Dendritic cell treated with granulocyte-macrophage colony-stimulating factor and Interleukin-4, amounts not matched to agents 40 ng/mL and 50 ng/mL, for 4 days (primary cell): ENCODE results near the gene SLC30A7.
"Not testable (repeated sequence)": the region's sequence is repeated elsewhere in the genome, so short reads cannot be mapped to it uniquely, and the experiment has no call there.

Experiments used
- H3K27ac Mint-ChIP-seq: one replicate; pipeline ENCODE4 v1.8.0; 2022; ENCODE audit warnings: mild to moderate bottlenecking, mixed read lengths
- H3K27me3 Mint-ChIP-seq: one replicate; pipeline ENCODE4 v1.8.0; 2022; ENCODE audit warnings: mild to moderate bottlenecking, mixed read lengths
- H3K36me3 Mint-ChIP-seq: one replicate; pipeline ENCODE4 v1.8.0; 2022; ENCODE audit warnings: low read depth, mixed read lengths
- H3K4me1 Mint-ChIP-seq: one replicate; pipeline ENCODE4 v1.8.0; 2022; ENCODE audit warnings: low read depth, mixed read lengths
- H3K4me3 Mint-ChIP-seq: one replicate; pipeline ENCODE4 v1.8.0; 2022; ENCODE audit warnings: mild to moderate bottlenecking, moderate library complexity, mixed read lengths
- H3K9me3 Mint-ChIP-seq: one replicate; pipeline ENCODE4 v1.8.0; 2022; ENCODE audit warnings: mixed read lengths
- intact Hi-C: fragments of 100-400 bp; cut with micrococcal nuclease; formaldehyde crosslinking; loops from one replicate; pipeline ENCODE4 v1.15.0; 2022

The SLC30A7 gene

GRCh38 chr1:100874433-100874832 lies 21.5 kb upstream of the SLC30A7 start:
- Mint-ChIP-seq H3K4me3 (no peak overlapping the region), H3K27ac (no peak overlapping the region), H3K27me3 (no peaks in the 10 kb centered on the region), H3K4me1 (no peaks in the 10 kb centered on the region), H3K9me3 (no peaks in the 10 kb centered on the region), H3K36me3 (no peaks in the 10 kb centered on the region)
- intact Hi-C loops: no loop called here

DNA sequence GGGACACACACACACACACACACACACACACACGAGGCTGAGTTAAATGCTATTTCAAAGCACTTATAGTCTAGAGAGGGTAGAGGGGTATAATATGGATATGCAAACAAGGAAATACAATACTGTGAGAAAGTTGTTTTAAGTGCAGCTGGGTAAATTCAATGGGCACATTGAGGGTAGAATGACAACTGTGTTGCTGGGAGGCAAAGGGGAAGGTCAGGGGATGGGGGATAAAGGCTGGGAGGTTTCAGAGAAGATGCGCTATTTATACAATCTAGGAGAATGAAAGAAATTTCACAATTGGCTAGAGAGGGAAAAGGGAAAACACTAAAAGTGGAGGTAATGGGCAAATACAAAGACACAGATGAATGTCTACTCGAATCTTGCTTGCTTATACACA lies 20.7 kb upstream of the SLC30A7 start:
- no peak overlapping the region for H3K4me3 Mint-ChIP-seq
- intact Hi-C loops: no loop called here

DNA sequence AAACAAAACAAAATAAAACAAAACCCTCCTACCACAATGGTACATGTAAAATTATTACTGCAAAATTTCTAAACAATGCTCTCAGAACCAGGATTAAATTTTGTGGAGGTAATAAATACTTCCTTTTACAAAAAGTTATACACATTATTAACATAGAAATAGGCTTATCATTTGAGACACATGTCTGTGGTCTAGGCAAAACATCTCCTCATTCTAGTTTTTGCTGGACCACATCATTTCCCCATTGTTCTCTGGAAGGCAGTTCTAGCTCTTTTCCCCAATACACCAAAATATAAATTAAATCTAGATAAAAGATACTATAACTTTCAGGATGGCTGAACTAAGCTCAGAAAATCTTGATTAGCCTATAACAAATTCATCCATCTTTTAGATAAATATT lies 19.6 kb upstream of the SLC30A7 start:
- no peaks in the 10 kb centered on the region for H3K27me3 Mint-ChIP-seq
- no peaks in the 10 kb centered on the region for H3K4me1 Mint-ChIP-seq
- no peaks in the 10 kb centered on the region for H3K9me3 Mint-ChIP-seq
- no peak overlapping the region for H3K4me3 Mint-ChIP-seq
- intact Hi-C loops: no loop called here
- H3K27ac Mint-ChIP-seq: no peak overlapping the region
- no peaks in the 10 kb centered on the region for H3K36me3 Mint-ChIP-seq

More for the DNA sequence above, 20.7 kb upstream of the SLC30A7 start:
- Mint-ChIP-seq H3K27ac (no peak overlapping the region), H3K27me3 (no peaks in the 10 kb centered on the region), H3K9me3 (no peaks in the 10 kb centered on the region), H3K36me3 (no peaks in the 10 kb centered on the region), H3K4me1 (no peaks in the 10 kb centered on the region)

DNA sequence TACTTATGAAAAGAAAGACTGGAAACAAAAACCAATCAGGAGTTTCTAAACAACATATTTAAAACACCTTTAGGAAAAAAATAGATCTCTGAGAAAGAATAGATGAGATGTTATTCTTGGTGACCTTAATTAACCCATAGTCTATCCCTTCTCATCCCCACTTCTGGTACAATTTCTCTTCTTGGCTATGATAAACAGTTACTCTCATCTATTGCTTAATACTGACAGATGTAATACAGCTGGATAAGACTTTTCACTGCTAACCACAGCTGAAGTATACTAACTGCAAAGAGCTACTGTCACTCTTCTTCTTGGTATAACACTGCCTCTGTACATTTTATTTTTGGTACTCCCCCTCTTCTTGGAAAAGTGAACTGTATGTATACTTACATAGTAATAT lies 16.5 kb upstream of the SLC30A7 start:
- no peak overlapping the region for H3K4me3 Mint-ChIP-seq
- H3K27ac Mint-ChIP-seq: no peak overlapping the region
- H3K4me1 Mint-ChIP-seq: peaks cover 14% of the 10 kb centered on the region
- no peaks in the 10 kb centered on the region for H3K27me3 Mint-ChIP-seq
- no peaks in the 10 kb centered on the region for H3K36me3 Mint-ChIP-seq
- H3K9me3 Mint-ChIP-seq: no peaks in the 10 kb centered on the region
- intact Hi-C loops: no loop called here

GRCh38 chr1:100881687-100882086 lies 14.2 kb upstream of the SLC30A7 start:
- H3K27me3 Mint-ChIP-seq: no peaks in the 10 kb centered on the region
- H3K4me3 Mint-ChIP-seq: no peak overlapping the region
- H3K9me3 Mint-ChIP-seq: no peaks in the 10 kb centered on the region
- intact Hi-C loops: no loop called here
- H3K36me3 Mint-ChIP-seq: no peaks in the 10 kb centered on the region
- peaks cover 14% of the 10 kb centered on the region for H3K4me1 Mint-ChIP-seq
- no peak overlapping the region for H3K27ac Mint-ChIP-seq

- H3K36me3 Mint-ChIP-seq: no peaks in the 10 kb centered on the region
- H3K9me3 Mint-ChIP-seq: no peaks in the 10 kb centered on the region
- intact Hi-C loops: no loop called here
- H3K27me3 Mint-ChIP-seq: no peaks in the 10 kb centered on the region
- no peak overlapping the region for H3K4me3 Mint-ChIP-seq
- H3K4me1 Mint-ChIP-seq: peaks cover 14% of the 10 kb centered on the region
- no peak overlapping the region for H3K27ac Mint-ChIP-seq
Observed at GRCh38 chr1:100882698-100883097, 13.2 kb upstream of the SLC30A7 start.

DNA sequence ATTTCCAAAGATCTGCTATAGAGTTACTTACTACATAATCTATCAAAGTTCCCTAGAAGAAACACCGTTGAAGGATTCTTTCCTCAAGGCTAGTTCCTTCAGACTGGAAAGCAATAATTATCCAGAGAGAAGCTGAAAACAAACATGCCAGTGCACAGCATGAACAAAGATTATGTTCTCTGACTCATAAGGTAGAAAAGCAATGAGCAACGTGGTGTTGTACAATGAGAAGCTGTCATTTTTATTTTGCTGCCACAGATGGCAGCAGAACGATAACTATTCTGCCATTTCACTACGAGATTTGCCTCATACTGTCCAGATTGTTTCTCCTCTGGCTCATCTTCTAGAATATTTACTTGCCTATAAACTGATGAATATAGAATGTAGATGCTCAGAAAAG lies 11.9 kb upstream of the SLC30A7 start:
- Mint-ChIP-seq H3K27me3 (no peaks in the 10 kb centered on the region), H3K9me3 (peaks cover 10% of the 10 kb centered on the region), H3K27ac (no peak overlapping the region), H3K4me1 (peaks cover 14% of the 10 kb centered on the region), H3K36me3 (no peaks in the 10 kb centered on the region), H3K4me3 (no peak overlapping the region)
- intact Hi-C loops: no loop called here

GRCh38 chr1:100889007-100889406 lies 6.9 kb upstream of the SLC30A7 start:
- intact Hi-C loops: not testable (repeated sequence)

DNA sequence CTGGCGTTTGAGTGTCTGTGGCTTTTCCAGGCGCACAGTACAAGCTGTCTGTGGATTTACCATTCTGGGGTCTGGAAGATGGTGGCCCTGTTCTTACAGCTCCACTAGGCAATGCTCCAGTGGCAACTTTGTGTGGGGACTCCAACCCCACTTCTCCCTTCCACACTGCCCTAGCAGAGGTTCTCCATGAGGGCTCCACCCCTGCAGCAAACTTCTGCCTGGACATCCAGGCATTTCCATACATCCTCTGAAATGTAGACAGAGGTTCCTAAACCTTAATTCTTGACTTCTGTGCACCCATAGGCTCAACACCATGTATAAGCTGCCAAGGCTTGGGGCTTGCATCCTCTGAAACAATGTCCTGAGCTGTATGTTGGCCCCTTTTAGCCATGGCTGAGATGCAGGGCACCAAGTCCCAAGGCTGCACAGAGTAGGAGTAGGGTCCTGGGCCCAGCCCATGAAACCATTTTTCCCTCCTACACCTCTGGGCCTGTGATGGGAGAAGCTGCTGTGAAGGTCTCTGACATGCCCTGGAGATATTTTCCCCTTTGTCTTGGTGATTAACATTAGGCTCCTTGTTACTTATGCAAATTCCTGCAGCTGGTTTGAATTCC lies 5.9 kb upstream of the SLC30A7 start:
- not testable (repeated sequence) for H3K4me3 Mint-ChIP-seq, H3K4me1 Mint-ChIP-seq, H3K27me3 Mint-ChIP-seq, H3K27ac Mint-ChIP-seq
- Mint-ChIP-seq H3K9me3 (peaks cover 32% of the 10 kb centered on the region), H3K36me3 (peaks cover 17% of the 10 kb centered on the region)
- intact Hi-C loops: loop anchor here (10.0 kb wide), 3 partner anchors 625 to 855 kb away; partner anchors contain the start of genes RTCA, SASS6 and TRMT13

More at GRCh38 chr1:100889007-100889406, 6.9 kb upstream of the SLC30A7 start:
- H3K36me3 Mint-ChIP-seq: peaks cover 12% of the 10 kb centered on the region
- H3K27ac Mint-ChIP-seq, H3K4me3 Mint-ChIP-seq, H3K27me3 Mint-ChIP-seq, H3K4me1 Mint-ChIP-seq: not testable (repeated sequence)
- peaks cover 32% of the 10 kb centered on the region for H3K9me3 Mint-ChIP-seq

DNA sequence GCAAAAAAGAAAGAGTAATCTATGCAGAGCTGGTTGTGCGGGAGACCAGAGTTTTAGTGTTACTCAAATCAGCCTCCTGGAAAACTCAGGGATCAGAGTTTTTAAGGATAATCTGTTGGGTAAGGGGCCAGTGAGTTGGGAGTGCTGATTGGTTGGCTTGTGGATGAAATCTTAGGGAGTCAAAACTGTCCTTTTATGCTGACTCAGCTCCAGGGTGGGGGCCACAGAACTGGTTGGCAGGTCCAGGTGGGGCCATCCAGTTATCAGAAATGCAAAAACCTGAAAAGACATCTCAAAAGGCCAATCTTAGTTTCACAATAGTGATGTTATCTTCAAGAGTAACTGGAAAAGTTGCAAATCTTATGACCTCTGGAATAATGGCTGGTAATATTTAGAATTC lies 4.5 kb upstream of the SLC30A7 start:
- Mint-ChIP-seq H3K27me3 (no peaks in the 10 kb centered on the region), H3K4me3 (no peak overlapping the region), H3K27ac (no peak overlapping the region), H3K4me1 (no peaks in the 10 kb centered on the region), H3K9me3 (peaks cover 32% of the 10 kb centered on the region), H3K36me3 (peaks cover 31% of the 10 kb centered on the region)
- intact Hi-C loops: loop anchor here (10.0 kb wide), 3 partner anchors 627 to 857 kb away; partner anchors contain the start of genes RTCA, SASS6 and TRMT13

DNA sequence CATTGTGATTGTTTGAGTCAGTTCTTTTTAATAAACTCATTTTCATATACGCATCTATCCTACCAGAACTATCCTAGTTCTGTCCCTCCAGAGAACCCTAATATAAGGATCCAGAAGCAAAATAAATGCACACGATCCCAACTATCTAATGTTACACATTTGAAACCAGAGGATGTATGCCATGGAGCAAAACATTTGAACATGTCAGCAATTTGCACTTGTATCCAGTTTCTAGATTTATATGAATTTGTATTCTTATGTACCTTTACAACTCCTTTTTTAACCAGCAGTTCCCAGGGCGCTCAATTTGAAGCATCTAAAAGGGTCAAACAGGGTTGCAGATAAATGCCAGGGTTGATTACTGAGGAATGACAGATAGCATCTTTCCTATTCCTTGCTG lies 3.3 kb upstream of the SLC30A7 start:
- Mint-ChIP-seq H3K4me1 (peaks cover 7% of the 10 kb centered on the region), H3K9me3 (peaks cover 32% of the 10 kb centered on the region), H3K36me3 (peaks cover 33% of the 10 kb centered on the region), H3K4me3 (no peak overlapping the region), H3K27ac (no peak overlapping the region), H3K27me3 (no peaks in the 10 kb centered on the region)
- intact Hi-C loops: loop anchor here (10.0 kb wide), 3 partner anchors 628 to 858 kb away; partner anchors contain the start of genes RTCA, SASS6 and TRMT13

GRCh38 chr1:100893718-100894117 lies 2.2 kb upstream of the SLC30A7 start:
- peaks cover 24% of the 10 kb centered on the region for H3K9me3 Mint-ChIP-seq
- peaks cover 33% of the 10 kb centered on the region for H3K36me3 Mint-ChIP-seq
- H3K27me3 Mint-ChIP-seq: no peaks in the 10 kb centered on the region
- H3K27ac Mint-ChIP-seq: no peak overlapping the region
- intact Hi-C loops: loop anchor here (10.0 kb wide), 3 partner anchors 629 to 859 kb away; partner anchors contain the start of genes RTCA, SASS6 and TRMT13
- no peak overlapping the region for H3K4me3 Mint-ChIP-seq
- H3K4me1 Mint-ChIP-seq: peaks cover 7% of the 10 kb centered on the region

DNA sequence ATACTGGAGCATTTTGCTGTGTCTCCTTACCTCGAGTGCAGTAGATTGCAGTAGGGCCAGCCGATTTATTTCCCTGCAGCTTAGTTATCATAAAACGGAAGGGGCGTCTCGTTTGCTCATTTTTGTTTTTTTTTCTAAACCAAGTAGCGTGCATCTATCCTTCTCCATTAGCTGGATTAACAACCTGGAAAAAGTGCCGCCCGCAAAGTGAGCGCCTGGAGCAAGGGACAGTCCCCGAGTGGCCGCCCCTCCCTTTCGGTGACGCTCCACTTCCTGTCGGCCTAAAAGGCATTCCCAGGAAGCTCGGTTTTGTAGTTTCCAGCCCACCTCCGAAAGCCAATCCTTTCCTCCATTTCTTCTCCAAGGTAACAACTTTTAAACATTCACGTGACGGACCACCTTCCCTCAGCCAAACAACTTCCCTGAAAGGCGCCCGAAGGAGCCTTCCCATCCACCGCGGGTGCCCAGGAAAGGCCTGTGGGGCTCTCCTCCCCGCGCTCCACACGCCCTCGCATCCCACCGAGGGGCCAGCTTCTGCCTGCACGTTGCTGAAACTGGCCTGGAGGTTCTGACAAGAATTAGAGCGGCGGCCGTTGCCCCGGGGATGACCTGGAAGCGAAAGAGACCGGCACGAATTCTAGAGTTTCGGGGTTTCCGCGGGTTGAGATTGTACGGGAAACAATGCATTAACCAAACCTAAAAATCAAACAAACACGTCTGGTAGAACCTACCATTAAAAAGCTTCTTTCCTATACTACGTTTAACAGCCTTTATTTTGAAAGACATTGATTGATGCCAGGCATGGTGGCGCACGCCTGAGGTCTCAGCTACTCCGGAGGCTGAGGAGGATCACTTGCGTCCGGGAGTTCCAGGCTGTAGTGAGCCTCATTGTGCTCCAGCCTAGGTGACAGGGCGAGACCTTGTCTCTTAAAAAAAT lies 1.0 kb upstream of the SLC30A7 start, which contains the start of gene EXTL2:
Gene EXTL2, minus strand, starts transcription at position 240 of the 937 bp plus-strand sequence. CDS start 6,085 bp downstream, outside the sequence.
- intact Hi-C loops: loop anchor here (5.0 to 10.0 kb wide), 4 partner anchors 543 to 860 kb away; partner anchors contain the start of genes CDC14A, RTCA, SASS6 and TRMT13
- H3K9me3 Mint-ChIP-seq: peaks cover 13% of the 10 kb centered on the region
- H3K4me3 Mint-ChIP-seq: peak within 1 kb of the TSS; percentile 87
- H3K36me3 Mint-ChIP-seq: peaks cover 42% of the 10 kb centered on the region
- peak within 1 kb of the TSS; percentile 100 for H3K27ac Mint-ChIP-seq
- H3K4me1 Mint-ChIP-seq: peaks cover 11% of the 10 kb centered on the region
- no peaks in the 10 kb centered on the region for H3K27me3 Mint-ChIP-seq

DNA sequence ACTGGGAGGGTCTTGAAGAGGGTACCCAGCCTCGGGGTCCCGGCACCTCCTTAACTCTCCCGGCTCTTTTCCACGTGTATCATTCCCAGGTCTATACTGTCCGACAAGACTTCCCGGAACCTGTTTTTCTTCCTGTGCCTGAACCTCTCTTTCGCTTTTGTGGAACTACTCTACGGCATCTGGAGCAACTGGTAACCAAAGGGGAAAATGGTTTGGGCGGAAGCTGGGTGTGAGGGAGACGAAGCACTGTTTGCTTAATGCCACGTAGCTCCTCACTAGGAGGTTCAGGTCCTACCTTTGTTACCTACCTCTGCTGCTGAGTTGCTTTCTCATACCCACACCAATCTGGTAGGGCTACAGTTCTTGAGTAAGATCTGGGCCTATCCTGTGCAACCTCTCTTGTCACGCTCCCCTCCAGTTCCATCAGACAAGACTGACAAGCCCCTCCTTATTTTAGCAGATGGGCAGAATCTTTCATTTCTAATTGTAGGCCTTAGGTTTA lies 642 bp downstream of the SLC30A7 start:
- no peaks in the 10 kb centered on the region for H3K27me3 Mint-ChIP-seq
- no peaks in the 10 kb centered on the region for H3K9me3 Mint-ChIP-seq
- H3K4me1 Mint-ChIP-seq: peaks cover 12% of the 10 kb centered on the region
- peak overlapping the region; percentile 100 for H3K27ac Mint-ChIP-seq
- intact Hi-C loops: loop anchor here (5.0 to 10.0 kb wide), 4 partner anchors 544 to 862 kb away; partner anchors contain the start of genes CDC14A, RTCA, SASS6 and TRMT13
- H3K36me3 Mint-ChIP-seq: peaks cover 45% of the 10 kb centered on the region
- H3K4me3 Mint-ChIP-seq: peak overlapping the region; percentile 87
